Suprapubic skin (tissue), 4 donors: Measurements from ENCODE around the gene SREBF1.

Experiments used
- EP300 ChIP-seq: sonication (generic); formaldehyde crosslinking; IDR thresholded peaks from one replicate; pipeline ENCODE4 v1.6.1; 2017; ENCODE audit warnings: antibody characterized with exemption
- POLR2A ChIP-seq, 2 donors: fragments of 450-650 bp; IDR thresholded peaks; one replicate each; pipeline ENCODE4 v1.6.1; 2017; ENCODE audit warnings: antibody characterized with exemption in 2 of 2, mild to moderate bottlenecking in 2 of 2, moderate library complexity in 2 of 2
- POLR2AphosphoS5 ChIP-seq, 3 donors: sonication (generic); formaldehyde crosslinking; IDR thresholded peaks; one replicate each; pipeline ENCODE4 v1.6.1; 2017; ENCODE audit warnings: antibody characterized with exemption in 3 of 3
- TF ChIP-seq, protein P1 (sequence below), 2 donors: fragments of 200-600 bp in 1 of 2; fragments of 450-650 bp in 1 of 2; sonication (generic) in 1 of 2; IDR thresholded peaks; one replicate each; pipeline ENCODE4 v1.5.1; 2016 to 2019; ENCODE audit warnings: antibody characterized with exemption in 2 of 2, mild to moderate bottlenecking in 1 of 2, moderate library complexity in 1 of 2

DNA sequence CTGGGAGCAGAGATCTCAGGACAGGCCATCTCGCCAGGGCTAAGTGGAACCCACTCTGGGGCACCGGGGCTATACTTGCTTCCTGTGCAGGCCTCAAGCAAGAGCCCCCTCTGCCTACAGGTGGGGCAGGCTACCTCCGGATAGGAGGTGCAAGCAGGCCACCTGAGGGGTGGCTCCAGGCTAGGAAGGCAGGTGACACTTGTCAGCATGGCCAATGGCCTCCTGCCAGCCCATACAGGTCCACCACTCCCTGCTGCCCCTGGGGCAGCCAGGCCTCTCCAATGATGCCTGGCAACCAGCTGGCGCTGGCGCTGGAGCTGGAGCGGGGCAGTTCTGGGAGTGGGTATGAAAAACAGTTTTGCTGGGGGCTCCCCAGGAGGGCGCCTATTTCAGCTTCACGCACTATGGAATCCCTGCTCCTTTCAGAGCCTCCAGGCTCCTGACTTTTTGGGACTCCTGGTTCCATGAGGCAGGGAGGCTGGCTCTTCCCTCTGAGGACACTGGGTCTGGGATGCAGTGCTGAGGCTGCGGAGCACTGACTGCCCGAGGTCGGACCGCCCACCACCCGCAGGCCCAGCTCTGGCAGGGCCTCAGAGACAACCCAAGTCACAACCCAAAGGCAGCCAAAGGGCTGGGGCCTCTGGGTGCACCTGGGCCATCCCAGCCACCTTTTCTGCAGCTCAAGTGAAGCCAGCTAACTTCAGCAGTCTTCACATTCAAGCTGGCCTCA, 8.4 kb upstream of the SREBF1 start:
- TF ChIP-seq POLR2A (IDR thresholded peaks at IDR 0.05) (no peak), EP300 (no peak), POLR2AphosphoS5 (IDR thresholded peaks at IDR 0.05) (no peak)
- TF ChIP-seq, protein P1, sequence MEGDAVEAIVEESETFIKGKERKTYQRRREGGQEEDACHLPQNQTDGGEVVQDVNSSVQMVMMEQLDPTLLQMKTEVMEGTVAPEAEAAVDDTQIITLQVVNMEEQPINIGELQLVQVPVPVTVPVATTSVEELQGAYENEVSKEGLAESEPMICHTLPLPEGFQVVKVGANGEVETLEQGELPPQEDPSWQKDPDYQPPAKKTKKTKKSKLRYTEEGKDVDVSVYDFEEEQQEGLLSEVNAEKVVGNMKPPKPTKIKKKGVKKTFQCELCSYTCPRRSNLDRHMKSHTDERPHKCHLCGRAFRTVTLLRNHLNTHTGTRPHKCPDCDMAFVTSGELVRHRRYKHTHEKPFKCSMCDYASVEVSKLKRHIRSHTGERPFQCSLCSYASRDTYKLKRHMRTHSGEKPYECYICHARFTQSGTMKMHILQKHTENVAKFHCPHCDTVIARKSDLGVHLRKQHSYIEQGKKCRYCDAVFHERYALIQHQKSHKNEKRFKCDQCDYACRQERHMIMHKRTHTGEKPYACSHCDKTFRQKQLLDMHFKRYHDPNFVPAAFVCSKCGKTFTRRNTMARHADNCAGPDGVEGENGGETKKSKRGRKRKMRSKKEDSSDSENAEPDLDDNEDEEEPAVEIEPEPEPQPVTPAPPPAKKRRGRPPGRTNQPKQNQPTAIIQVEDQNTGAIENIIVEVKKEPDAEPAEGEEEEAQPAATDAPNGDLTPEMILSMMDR (IDR thresholded peaks at IDR 0.05): no peak
